Astrocyte (in vitro differentiated cells and primary cell): ENCODE results near the gene MIB1.

ENCODE experiments used
- EZH2 ChIP-seq: IDR thresholded peaks from 2 replicates; pipeline ENCODE4 v1.6.1; 2012; ENCODE audit warnings: mild to moderate bottlenecking, low read length, inconsistent platforms; ENCODE audit not compliant: insufficient read depth
- TF ChIP-seq, protein P1 (sequence below): IDR thresholded peaks from 2 replicates; pipeline ENCODE4 v1.5.1; 2011; ENCODE audit warnings: low read depth, mild to moderate bottlenecking, inconsistent platforms, low read length, moderate library complexity; ENCODE audit not compliant: insufficient read depth

DNA sequence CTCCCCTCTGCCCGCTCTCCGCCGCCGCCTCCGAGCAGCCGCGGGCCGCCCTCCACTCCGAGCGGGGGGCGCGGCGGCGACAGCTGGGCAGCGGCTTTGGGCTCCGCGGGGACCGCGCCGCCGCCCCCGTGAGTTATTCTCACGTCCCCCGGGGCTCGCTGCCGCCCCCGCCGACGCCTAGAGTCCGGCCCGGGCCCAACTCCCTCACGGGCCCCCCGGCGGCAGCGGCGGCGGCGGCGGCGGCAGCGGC lies 645 bp downstream of the MIB1 start:
- TF ChIP-seq, protein P1, sequence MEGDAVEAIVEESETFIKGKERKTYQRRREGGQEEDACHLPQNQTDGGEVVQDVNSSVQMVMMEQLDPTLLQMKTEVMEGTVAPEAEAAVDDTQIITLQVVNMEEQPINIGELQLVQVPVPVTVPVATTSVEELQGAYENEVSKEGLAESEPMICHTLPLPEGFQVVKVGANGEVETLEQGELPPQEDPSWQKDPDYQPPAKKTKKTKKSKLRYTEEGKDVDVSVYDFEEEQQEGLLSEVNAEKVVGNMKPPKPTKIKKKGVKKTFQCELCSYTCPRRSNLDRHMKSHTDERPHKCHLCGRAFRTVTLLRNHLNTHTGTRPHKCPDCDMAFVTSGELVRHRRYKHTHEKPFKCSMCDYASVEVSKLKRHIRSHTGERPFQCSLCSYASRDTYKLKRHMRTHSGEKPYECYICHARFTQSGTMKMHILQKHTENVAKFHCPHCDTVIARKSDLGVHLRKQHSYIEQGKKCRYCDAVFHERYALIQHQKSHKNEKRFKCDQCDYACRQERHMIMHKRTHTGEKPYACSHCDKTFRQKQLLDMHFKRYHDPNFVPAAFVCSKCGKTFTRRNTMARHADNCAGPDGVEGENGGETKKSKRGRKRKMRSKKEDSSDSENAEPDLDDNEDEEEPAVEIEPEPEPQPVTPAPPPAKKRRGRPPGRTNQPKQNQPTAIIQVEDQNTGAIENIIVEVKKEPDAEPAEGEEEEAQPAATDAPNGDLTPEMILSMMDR = no peak
- TF ChIP-seq EZH2 = no peak
